AG04450 (cell line): Measurements from ENCODE around the gene DPY19L3. TPM values are rescaled to one million over a fixed set of nuclear protein-coding genes. Genes with fewer than 3 reads are reported as not detected.

Source experiments
- CTCF ChIA-PET: fragments of 300-600, 350-600 bp; formaldehyde crosslinking; extraction: SDS; loops from one replicate; lab custom pipeline; 2022; ENCODE audit warnings: antibody characterized with exemption, inconsistent platforms; lab: Charles Lee
- POLR2A ChIA-PET: fragments of 350-600 bp; formaldehyde crosslinking; extraction: SDS; loops from one replicate; lab custom pipeline; 2021; ENCODE audit warnings: antibody characterized with exemption, inconsistent platforms; lab: Yijun Ruan, JAX
- DNase-seq: peaks from one replicate; pipeline ENCODE4 v3.0.0-alpha.2; 2011; ENCODE audit warnings: low read depth, low spot score
- H3K27ac ChIP-seq: one replicate; pipeline ENCODE4 v1.5.1; 2012; ENCODE audit warnings: low read depth, low read length, control low read depth
- H3K27me3 ChIP-seq: one replicate; pipeline ENCODE4 v1.6.0; 2012; ENCODE audit warnings: low read length; ENCODE audit not compliant: control insufficient read depth, insufficient read depth
- H3K4me3 ChIP-seq: 2 replicates; pipeline ENCODE4 v1.5.1; 2011; ENCODE audit warnings: mild to moderate bottlenecking, low read depth, low read length, control low read depth
- H3K9me3 ChIP-seq: 2 replicates; pipeline ENCODE4 v1.5.1; 2012; ENCODE audit warnings: low read length; ENCODE audit not compliant: control insufficient read depth, insufficient read depth
- polyA plus RNA-seq: library from polyadenylated mRNA; depleted of rRNA; stranded (reverse); fragments of >200 nt; gene quantifications from 2 replicates; pipeline ENCODE4 v1.2.3, GENCODE V29; 2011
- TF ChIP-seq, protein P1 (sequence below): IDR thresholded peaks from 2 replicates; pipeline ENCODE4 v1.5.1; 2011; ENCODE audit warnings: low read depth, low read length, control low read depth, inconsistent platforms

Gene DPY19L3
- polyA plus RNA-seq, 1 experiment, result 39.2 TPM

DNA sequence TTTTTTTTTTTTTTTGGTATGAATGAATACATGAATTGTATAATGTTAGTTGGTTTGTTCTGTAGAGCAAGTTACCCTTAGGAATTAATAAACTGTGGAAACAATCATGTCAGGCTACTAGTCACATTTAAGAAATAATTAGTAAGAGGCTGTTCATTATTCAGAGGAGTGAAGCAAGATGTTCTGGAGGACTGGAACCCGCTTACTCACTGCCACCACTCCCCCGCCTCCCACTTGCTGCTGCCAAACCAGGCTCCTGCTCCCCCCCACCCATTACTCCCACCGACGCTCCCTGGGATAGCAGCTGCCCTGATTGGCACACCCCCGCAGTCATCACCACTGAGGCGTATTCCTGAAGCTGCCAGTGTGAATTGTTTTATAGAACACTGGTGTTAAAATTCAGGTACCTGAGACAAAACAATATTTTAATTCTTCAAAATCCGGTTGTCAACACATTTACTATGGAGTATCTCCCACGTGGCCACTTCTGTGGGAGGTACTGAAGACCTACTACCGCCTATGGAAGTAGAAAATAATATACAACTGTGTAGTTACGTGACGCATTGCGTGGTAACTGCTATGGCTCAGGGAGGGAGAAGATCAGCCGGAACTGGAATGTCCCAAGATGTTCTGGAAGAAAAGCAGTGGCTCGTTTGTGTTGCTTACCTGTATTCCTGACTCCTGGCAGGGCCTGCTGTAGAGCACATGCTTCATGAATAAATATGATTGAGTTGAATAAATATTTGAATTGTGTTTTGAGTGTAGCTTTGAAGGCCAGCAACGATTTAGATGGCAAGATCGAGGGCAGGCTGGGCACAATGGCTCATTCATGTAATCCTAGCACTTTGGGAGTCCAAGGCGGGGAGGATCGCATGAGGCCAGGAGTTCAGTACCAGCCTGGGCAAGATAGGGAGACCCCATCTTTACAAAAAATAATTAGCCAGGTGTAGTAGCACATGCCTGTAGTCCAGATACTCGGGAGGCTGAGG, 1.7 kb downstream of the DPY19L3 start:
- Histone ChIP-seq H3K27ac (peak overlapping the region; percentile 21), H3K4me3 (peak overlapping the region; percentile 83), H3K9me3 (no peaks in the 10 kb centered on the region; the same call in 1 of the 2 replicates), H3K27me3 (no peaks in the 10 kb centered on the region)
- TF ChIP-seq, protein P1, sequence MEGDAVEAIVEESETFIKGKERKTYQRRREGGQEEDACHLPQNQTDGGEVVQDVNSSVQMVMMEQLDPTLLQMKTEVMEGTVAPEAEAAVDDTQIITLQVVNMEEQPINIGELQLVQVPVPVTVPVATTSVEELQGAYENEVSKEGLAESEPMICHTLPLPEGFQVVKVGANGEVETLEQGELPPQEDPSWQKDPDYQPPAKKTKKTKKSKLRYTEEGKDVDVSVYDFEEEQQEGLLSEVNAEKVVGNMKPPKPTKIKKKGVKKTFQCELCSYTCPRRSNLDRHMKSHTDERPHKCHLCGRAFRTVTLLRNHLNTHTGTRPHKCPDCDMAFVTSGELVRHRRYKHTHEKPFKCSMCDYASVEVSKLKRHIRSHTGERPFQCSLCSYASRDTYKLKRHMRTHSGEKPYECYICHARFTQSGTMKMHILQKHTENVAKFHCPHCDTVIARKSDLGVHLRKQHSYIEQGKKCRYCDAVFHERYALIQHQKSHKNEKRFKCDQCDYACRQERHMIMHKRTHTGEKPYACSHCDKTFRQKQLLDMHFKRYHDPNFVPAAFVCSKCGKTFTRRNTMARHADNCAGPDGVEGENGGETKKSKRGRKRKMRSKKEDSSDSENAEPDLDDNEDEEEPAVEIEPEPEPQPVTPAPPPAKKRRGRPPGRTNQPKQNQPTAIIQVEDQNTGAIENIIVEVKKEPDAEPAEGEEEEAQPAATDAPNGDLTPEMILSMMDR, result no peak
- DNase-seq, result no peak
- POLR2A ChIA-PET, result interaction anchor here (0.6 to 0.7 kb wide), 2 partner anchors 162 to 1118 kb away, joined by 3 read pairs; no protein-coding TSS in a partner anchor
- CTCF ChIA-PET, result interaction anchor here (0.7 kb wide), 1 partner anchor 67 kb away, joined by 3 read pairs; no protein-coding TSS in a partner anchor

DNA sequence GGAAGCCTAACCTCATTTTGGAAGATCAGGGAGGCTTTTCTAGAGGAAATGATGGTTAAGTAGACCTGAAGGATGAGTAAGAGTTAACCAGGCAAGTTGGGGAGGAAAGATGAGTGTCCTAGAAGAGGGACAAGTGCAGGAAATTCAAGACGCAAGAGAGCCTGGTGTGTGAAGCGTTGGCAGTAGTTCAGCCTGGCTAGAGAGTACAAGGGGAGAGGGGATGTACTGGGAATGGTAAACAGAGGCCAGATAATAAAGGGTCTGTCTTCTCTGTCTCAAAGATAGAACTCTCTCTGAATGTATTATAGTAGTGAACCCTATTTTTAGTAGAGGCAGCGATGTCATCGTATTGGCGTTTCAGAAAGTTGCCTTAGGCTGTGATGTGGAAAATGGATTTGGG, 9.7 kb downstream of the DPY19L3 start:
- Histone ChIP-seq H3K4me3 (no peak overlapping the region), H3K9me3 (no peaks in the 10 kb centered on the region), H3K27me3 (no peaks in the 10 kb centered on the region), H3K27ac (no peak overlapping the region)
- TF ChIP-seq, protein P1, result no peak
- POLR2A ChIA-PET, result interaction anchor here (1.2 kb wide), 1 partner anchor 10 kb away, joined by 6 read pairs; the partner anchor contains the start of gene DPY19L3
- CTCF ChIA-PET, result no interaction called here
- no peak for DNase-seq

DNA sequence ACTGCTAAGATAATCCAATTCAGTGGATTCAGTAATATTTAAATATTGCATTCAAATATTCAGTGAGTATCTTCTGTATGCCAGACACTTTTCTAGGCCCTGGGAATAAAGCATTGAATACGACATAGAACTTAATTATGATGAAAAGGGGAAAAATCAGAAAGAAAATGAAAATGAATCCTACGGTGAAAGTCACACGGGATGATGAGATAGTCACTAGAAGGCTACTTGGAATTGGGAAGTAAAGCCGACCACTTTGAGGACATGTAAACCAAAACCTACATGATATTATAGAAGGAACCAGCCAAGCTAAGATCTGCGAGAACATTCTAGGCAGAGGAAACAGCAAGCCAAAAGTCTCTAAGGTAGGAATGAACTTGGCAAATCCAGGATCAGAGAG, 10.1 kb downstream of the DPY19L3 start:
- ChIA-PET CTCF (no interaction called here), POLR2A (no interaction called here)
- Histone ChIP-seq H3K27ac (no peak overlapping the region), H3K27me3 (no peaks in the 10 kb centered on the region), H3K4me3 (no peak overlapping the region), H3K9me3 (no peaks in the 10 kb centered on the region)
- TF ChIP-seq, protein P1, result no peak
- DNase-seq, result no peak

DNA sequence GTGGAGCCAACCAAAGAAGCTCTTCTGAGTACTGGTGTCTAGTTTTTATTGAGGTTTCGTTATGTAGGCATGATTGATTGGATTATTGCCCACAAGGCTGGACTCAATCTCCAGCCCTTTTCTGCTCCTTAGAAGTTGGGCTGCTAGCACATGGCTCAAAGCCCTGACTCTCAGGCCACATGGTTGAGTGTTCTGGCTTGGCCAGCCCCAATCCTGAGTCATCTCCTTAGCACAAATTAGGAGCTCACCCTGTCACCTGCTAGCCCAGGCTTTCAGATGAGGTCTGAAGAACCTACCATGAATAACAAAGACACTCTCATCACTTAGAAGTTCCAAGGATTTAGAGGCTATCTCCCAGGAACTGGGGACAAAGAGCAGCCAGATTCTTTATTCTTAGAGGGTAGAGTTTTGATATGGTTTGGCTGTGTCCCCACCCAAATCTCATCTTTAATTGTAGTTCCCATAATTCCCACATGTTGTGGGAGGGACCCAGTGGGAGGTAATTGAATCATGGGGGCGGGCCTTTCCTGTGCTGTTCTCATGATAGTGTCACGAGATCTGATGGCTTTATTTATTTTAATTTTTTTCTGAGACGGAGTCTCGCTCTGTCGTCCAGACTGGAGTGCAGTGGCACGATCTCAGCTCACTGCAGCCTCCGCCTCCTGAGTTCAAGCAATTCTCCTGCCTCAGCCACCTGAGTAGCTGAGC, 11.3 kb downstream of the DPY19L3 start:
- Histone ChIP-seq H3K4me3 (no peak overlapping the region), H3K27me3 (no peaks in the 10 kb centered on the region), H3K9me3 (no peaks in the 10 kb centered on the region), H3K27ac (no peak overlapping the region)
- ChIA-PET POLR2A (no interaction called here), CTCF (interaction anchor here (1.7 kb wide), 2 partner anchors 19 to 183 kb away, joined by 4 to 5 read pairs; no protein-coding TSS in a partner anchor)
- DNase-seq, result no peak
- TF ChIP-seq, protein P1, result no peak
